ENCODE measurements around the gene SH3RF1. TPM values are rescaled to one million over a fixed set of nuclear protein-coding genes. Genes with fewer than 3 reads are reported as not detected.

Gene SH3RF1
- total RNA-seq, 4 donors from 2014 or later = 10.6 to 17.9 (median 13.3) TPM

DNA sequence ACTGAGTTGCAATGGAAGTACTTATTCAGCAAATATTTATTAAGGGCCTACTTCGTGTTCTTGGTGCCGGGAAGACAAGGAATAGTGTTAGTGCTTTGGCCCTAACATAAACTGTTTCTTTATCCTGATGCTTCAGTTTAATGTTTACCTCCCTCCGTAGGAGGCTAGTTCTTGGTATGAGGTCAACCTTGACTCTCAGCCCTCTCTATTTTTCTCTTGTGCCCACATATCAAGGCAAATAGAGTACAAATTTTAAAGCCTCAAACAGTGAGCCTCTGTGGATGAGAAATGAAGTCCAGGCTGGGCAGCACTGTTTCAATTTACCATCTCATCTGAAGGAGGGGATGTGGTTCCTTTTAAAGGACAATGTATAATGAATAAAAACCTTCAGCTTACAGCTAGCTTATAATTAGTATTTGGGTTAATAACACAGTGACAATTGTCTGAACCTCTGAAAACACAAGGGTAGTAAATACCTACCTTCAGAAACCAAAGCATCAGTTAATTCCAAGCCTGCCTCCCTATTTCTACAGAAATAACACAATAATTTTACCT, 68.5 kb downstream of the SH3RF1 start:
- 16 to 34% methylated on average over 3 of the region's 3 CpGs for WGBS, 2 donors
- Histone ChIP-seq H3K27ac (peak overlapping the region in 2 of 4 donors; percentile 56 to 78), H3K4me3 (no peak overlapping the region), H3K27me3 (no peaks in the 10 kb centered on the region), H3K4me1 (peaks cover 0 to 50% (median 11%) of the 10 kb centered on the region in 4 donors), H3K36me3 (no peaks in the 10 kb centered on the region), H3K9me3 (no peaks in the 10 kb centered on the region)
- TF ChIP-seq CTCF (IDR thresholded peaks at IDR 0.05) = no peak
- TF ChIP-seq EP300 (IDR thresholded peaks at IDR 0.05) = no peak
- TF ChIP-seq POLR2A (IDR thresholded peaks at IDR 0.05) = no peak
- no peak for DNase-seq (ENCODE audit: low spot score in 2 of 2)

- Histone ChIP-seq H3K27ac (peak overlapping the region in 3 of 4 donors; percentile 28 to 78 (median 56)), H3K4me1 (peaks cover 0 to 50% (median 11%) of the 10 kb centered on the region in 4 donors), H3K9me3 (no peaks in the 10 kb centered on the region), H3K36me3 (no peaks in the 10 kb centered on the region), H3K27me3 (no peaks in the 10 kb centered on the region), H3K4me3 (no peak overlapping the region)
- WGBS, 2 donors = 44 to 48% methylated on average over 5 of the region's 5 CpGs
- DNase-seq (ENCODE audit: low spot score in 2 of 2) = no peak
- TF ChIP-seq EP300 (IDR thresholded peaks at IDR 0.05) (no peak), CTCF (IDR thresholded peaks at IDR 0.05) (no peak)
Measured at GRCh38 chr4:169201222-169202144, 69.3 kb downstream of the SH3RF1 start.

DNA sequence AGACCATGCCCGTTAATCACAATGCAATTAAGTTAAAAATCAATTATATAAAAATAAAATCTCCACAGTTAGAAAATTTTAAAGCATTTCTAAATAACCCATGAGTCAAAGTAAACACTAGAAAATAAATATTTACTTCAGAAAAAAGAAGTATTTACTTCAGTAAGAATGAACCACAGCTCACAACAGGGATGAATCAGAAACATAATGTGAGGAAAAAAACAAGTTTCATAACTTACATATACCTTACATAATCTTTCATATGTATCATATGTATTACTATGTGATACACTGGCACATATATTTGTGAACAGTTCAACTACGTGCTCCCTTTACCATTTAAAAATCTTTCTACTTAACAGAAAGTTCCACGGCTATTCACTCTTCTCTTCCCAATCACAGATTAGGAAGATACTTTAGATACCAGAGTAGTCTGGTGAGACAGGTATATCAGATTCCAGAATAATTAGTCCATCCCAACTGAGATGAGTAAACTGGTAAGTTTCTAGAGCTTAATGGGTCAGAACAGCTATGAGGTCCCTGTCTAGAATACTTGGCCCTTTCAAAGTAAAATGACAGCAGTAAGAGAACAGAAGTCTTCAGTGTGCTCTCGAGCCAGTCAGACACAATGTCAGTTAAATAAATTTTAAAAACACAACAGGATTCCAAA, 70.3 kb downstream of the SH3RF1 start:
- Histone ChIP-seq H3K4me1 (peaks cover 0 to 48% (median 11%) of the 10 kb centered on the region in 4 donors), H3K27me3 (no peaks in the 10 kb centered on the region), H3K4me3 (no peak overlapping the region), H3K36me3 (no peaks in the 10 kb centered on the region), H3K27ac (peak overlapping the region in 2 of 4 donors; percentile 56 to 78), H3K9me3 (no peaks in the 10 kb centered on the region)
- WGBS, 2 donors = 78 to 87% methylated on average over 4 of the region's 4 CpGs
- TF ChIP-seq POLR2A (IDR thresholded peaks at IDR 0.05) = no peak
- no peak for TF ChIP-seq EP300 (IDR thresholded peaks at IDR 0.05)
- no peak for TF ChIP-seq CTCF (IDR thresholded peaks at IDR 0.05)
- DNase-seq (ENCODE audit: low spot score in 2 of 2) = no peak

DNA sequence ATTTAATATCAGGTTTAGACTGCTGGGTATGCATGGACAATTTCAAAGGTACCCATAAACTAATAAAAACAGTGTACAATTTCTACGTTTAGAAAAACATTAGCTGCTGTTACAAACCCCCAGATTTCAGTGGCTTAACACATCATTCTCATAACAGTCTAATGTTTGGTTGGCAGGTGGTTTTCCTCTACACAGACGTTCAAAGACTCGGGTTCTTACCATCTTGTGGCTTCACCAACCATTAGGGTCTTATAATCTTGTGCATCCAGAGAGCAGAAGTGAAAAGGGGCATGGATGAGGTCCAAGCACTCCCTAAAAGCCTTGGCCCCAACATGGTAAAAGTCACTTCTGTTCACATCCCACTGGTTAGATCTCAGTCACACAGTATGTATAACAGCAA, 71.6 kb downstream of the SH3RF1 start:
- Histone ChIP-seq H3K27ac (no peak overlapping the region), H3K36me3 (no peaks in the 10 kb centered on the region), H3K4me3 (no peak overlapping the region), H3K9me3 (peaks cover 0 to 9% (median 0%) of the 10 kb centered on the region in 4 donors), H3K4me1 (peaks cover 0 to 35% (median 9%) of the 10 kb centered on the region in 4 donors), H3K27me3 (no peaks in the 10 kb centered on the region)
- DNase-seq (ENCODE audit: low spot score in 2 of 2) = no peak
- 87 to 90% methylated on average over 3 of the region's 3 CpGs for WGBS, 2 donors
- TF ChIP-seq EP300 (IDR thresholded peaks at IDR 0.05) (no peak), CTCF (IDR thresholded peaks at IDR 0.05) (no peak), POLR2A (IDR thresholded peaks at IDR 0.05) (no peak)
